HepG2 (cell line): Measurements from ENCODE around the gene METTL16. TPM values are rescaled to one million over a fixed set of nuclear protein-coding genes. Genes with fewer than 3 reads are reported as not detected.
A peak's percentile ranks its signal among the peaks of the same experiment; 100 is the strongest.

Experiments
- ATAC-seq: fragments of 200-7000 bp; cut with Tn5 transposase; 3 replicates; pipeline ENCODE4 v1.9.1; 2020; ENCODE audit warnings: mild to moderate bottlenecking, moderate library complexity
- BruUV-seq: library from RNA; stranded (reverse); fragments of 400-500 nt; replicated peaks from 2 replicates; lab custom pipeline; 2021; lab: Mats Ljungman, UMichigan
- CTCF ChIA-PET: fragments of 300-600 bp; formaldehyde crosslinking; extraction: SDS; loops from one replicate; lab custom pipeline; 2021; ENCODE audit warnings: low total read pairs, inconsistent platforms, low intra/inter-chr PET ratio; lab: Yijun Ruan, JAX
- POLR2A ChIA-PET: fragments of 350-600 bp; sonication (Branson Sonifier 250); formaldehyde crosslinking; loops from one replicate; lab custom pipeline; 2020; ENCODE audit warnings: antibody characterized with exemption, inconsistent platforms; lab: Yijun Ruan, JAX
- DNase-seq: peaks from one replicate; pipeline ENCODE4 v3.0.0-alpha.2; 2015; ENCODE audit warnings: low spot score
- FAIRE-seq: peaks from 3 replicates; lab custom pipeline; 2011; peaks lifted over from hg19 to GRCh38; lab: Jason Lieb, UNC
- H2AFZ ChIP-seq: one replicate; pipeline ENCODE4 v1.6.1; 2011; ENCODE audit warnings: low read length, inconsistent platforms
- H3K27ac ChIP-seq: fragments of 300-600 bp; 3 replicates; pipeline ENCODE4 v1.8.0; 2011; ENCODE audit warnings: mixed run types, mild to moderate bottlenecking, mixed read lengths, low read length, inconsistent platforms; ENCODE audit not compliant: insufficient read depth; ENCODE audit errors: extremely low read length
- H3K27me3 ChIP-seq, 2 experiments: fragments of 200-600 bp in 1 of 2; 2 replicates in 1 of 2; 3 replicates in 1 of 2; pipeline versions ENCODE4 v1.6.0 to v1.8.0; 2011; ENCODE audit warnings: low read length in 2 of 2, mild to moderate bottlenecking in 2 of 2, moderate library complexity in 2 of 2, inconsistent platforms in 1 of 2; ENCODE audit not compliant: insufficient read depth in 2 of 2, control insufficient read depth in 1 of 2
- H3K36me3 ChIP-seq, 2 experiments: fragments of 200-600 bp in 1 of 2; replicated peaks in 1 of 2; 2 replicates in 1 of 2; 3 replicates in 1 of 2; pipeline versions ENCODE4 v1.5.1 to v1.8.0; 2011; ENCODE audit warnings: low read length in 2 of 2, inconsistent platforms in 1 of 2; ENCODE audit not compliant: insufficient read depth in 2 of 2, control insufficient read depth in 1 of 2
- H3K4me1 ChIP-seq: 2 replicates; pipeline ENCODE4 v1.5.1; 2012; ENCODE audit warnings: low read length, inconsistent platforms; ENCODE audit not compliant: insufficient read depth
- H3K4me2 ChIP-seq: 2 replicates; pipeline ENCODE4 v1.6.0; 2011; ENCODE audit warnings: low read depth, low read length, inconsistent platforms
- H3K4me3 ChIP-seq, 3 experiments: fragments of 200-600 bp in 1 of 3; sonication (generic), shearing (Covaris generic) in 1 of 3; replicated peaks in 1 of 3; 2 replicates each; pipeline ENCODE4 v1.5.1; 2011 to 2016; ENCODE audit warnings: low read length in 3 of 3, inconsistent platforms in 2 of 3, low read depth in 2 of 3, mild to moderate bottlenecking in 2 of 3, control low read depth in 1 of 3, mixed read lengths in 1 of 3; ENCODE audit not compliant: insufficient read depth in 1 of 3
- H3K79me2 ChIP-seq: one replicate; pipeline ENCODE4 v1.6.1; 2011; ENCODE audit warnings: low read length, inconsistent platforms; ENCODE audit not compliant: insufficient read depth
- H3K9ac ChIP-seq: 2 replicates; pipeline ENCODE4 v1.6.0; 2011; ENCODE audit warnings: mild to moderate bottlenecking, low read depth, low read length, inconsistent platforms; ENCODE audit not compliant: insufficient read depth
- H3K9me3 ChIP-seq: 2 replicates; pipeline ENCODE4 v1.5.1; 2012; ENCODE audit warnings: mild to moderate bottlenecking, low read length
- H4K20me1 ChIP-seq: 2 replicates; pipeline ENCODE4 v1.6.0; 2011; ENCODE audit warnings: inconsistent platforms, mild to moderate bottlenecking, low read length, moderate library complexity; ENCODE audit not compliant: insufficient read depth
- HMGA1 ChIP-seq: sonication (generic); formaldehyde crosslinking; conservative IDR thresholded peaks from 2 replicates; pipeline ENCODE4 v1.4.0; 2020; ENCODE audit warnings: missing genetic modification reagents
- PHF5A ChIP-seq: IDR thresholded peaks from one replicate; pipeline ENCODE4 v1.6.1; 2018; ENCODE audit warnings: low read depth, missing genetic modification reagents; ENCODE audit not compliant: unreplicated experiment
- PRDM4 ChIP-seq: sonication (generic); formaldehyde crosslinking; IDR thresholded peaks from 2 replicates; pipeline ENCODE4 v1.9.0; 2021; ENCODE audit warnings: missing genetic modification reagents, borderline replicate concordance
- RAD51 ChIP-seq: fragments of 450-650 bp; IDR thresholded peaks from 2 replicates; pipeline ENCODE4 v1.6.1; 2016; ENCODE audit warnings: borderline replicate concordance
- RFXANK ChIP-seq: IDR thresholded peaks from 2 replicates; pipeline ENCODE4 v1.6.1; 2016
- RFXAP ChIP-seq: sonication (generic); formaldehyde crosslinking; IDR thresholded peaks from 2 replicates; pipeline ENCODE4 v1.4.0; 2020; ENCODE audit warnings: missing genetic modification reagents, borderline replicate concordance
- SMC3 ChIP-seq: IDR thresholded peaks from 2 replicates; pipeline ENCODE4 v1.6.1; 2011; ENCODE audit warnings: low read length, improper control_type of control experiment
- SNAPC2 ChIP-seq: sonication (generic); formaldehyde crosslinking; IDR thresholded peaks from 2 replicates; pipeline ENCODE4 v1.8.1; 2022; ENCODE audit warnings: mild to moderate bottlenecking, missing genetic modification reagents
- STAG1 ChIP-seq: sonication (generic); formaldehyde crosslinking; IDR thresholded peaks from 2 replicates; pipeline ENCODE4 v1.4.0; 2020; ENCODE audit warnings: missing genetic modification reagents
- TMF1 ChIP-seq: sonication (generic); formaldehyde crosslinking; IDR thresholded peaks from 2 replicates; pipeline ENCODE4 v1.8.1; 2022; ENCODE audit warnings: low read depth, missing genetic modification reagents
- ZNF160 ChIP-seq: sonication (generic); formaldehyde crosslinking; IDR thresholded peaks from 2 replicates; pipeline ENCODE4 v1.8.0; 2022; ENCODE audit warnings: mild to moderate bottlenecking, inconsistent platforms, missing genetic modification reagents
- ZNF20 ChIP-seq: sonication (generic); formaldehyde crosslinking; IDR thresholded peaks from 2 replicates; pipeline ENCODE4 v1.4.0; 2020; ENCODE audit warnings: mild to moderate bottlenecking, moderate library complexity, missing genetic modification reagents
- ZNF33A ChIP-seq: sonication (generic); formaldehyde crosslinking; IDR thresholded peaks from 2 replicates; pipeline ENCODE4 v1.5.1; 2020; ENCODE audit warnings: missing genetic modification reagents, mild to moderate bottlenecking, moderate library complexity, borderline replicate concordance
- ZNF34 ChIP-seq: sonication (generic); formaldehyde crosslinking; IDR thresholded peaks from 2 replicates; pipeline ENCODE4 v1.4.0; 2020; ENCODE audit warnings: mild to moderate bottlenecking, missing genetic modification reagents, borderline replicate concordance
- ZNF546 ChIP-seq: sonication (generic); formaldehyde crosslinking; conservative IDR thresholded peaks from 2 replicates; pipeline ENCODE4 v1.8.1; 2023; ENCODE audit warnings: mild to moderate bottlenecking, missing genetic modification reagents
- ZNF629 ChIP-seq: sonication (generic); formaldehyde crosslinking; conservative IDR thresholded peaks from 2 replicates; pipeline ENCODE4 v1.5.0; 2020; ENCODE audit warnings: missing genetic modification reagents
- ZNF776 ChIP-seq: sonication (generic); formaldehyde crosslinking; IDR thresholded peaks from 2 replicates; pipeline ENCODE4 v1.4.0; 2020; ENCODE audit warnings: mild to moderate bottlenecking, missing genetic modification reagents
- WGBS: methylation state at CpG from one replicate; pipeline ENCODE4 v1.1.6; 2017; ENCODE audit warnings: low lambda C conversion rate; 5-methylcytosine and 5-hydroxymethylcytosine counted together
- in situ Hi-C: cut with HindIII; loops from 2 replicates; pipeline ENCODE4 v1.10.0; 2017; ENCODE audit warnings: low pct_unique_long_range_greater_than_20kb; ENCODE audit not compliant: extremely low pct_ligation_motif_present
- intact Hi-C: fragments of 100-400 bp; cut with micrococcal nuclease; formaldehyde crosslinking; loops from one replicate; pipeline ENCODE4 v1.10.0; 2022; ENCODE audit not compliant: unreplicated experiment
- polyA plus RNA-seq, 8 experiments: library from polyadenylated mRNA; depleted of rRNA in 3 of 8; stranded (reverse) in 7 of 8; unstranded in 1 of 8; fragments of >200 nt; fragmentation: Illumina TruSeq in 4 of 8; extraction: Trizol in 4 of 8; gene quantifications; 2 replicates each; pipeline versions ENCODE4 v1.2.1 to v1.2.3, GENCODE V29; 2011 to 2016; ENCODE audit warnings: low read depth in 4 of 8, missing spikeins in 1 of 8, mixed read lengths in 1 of 8; ENCODE audit not compliant: insufficient read depth in 1 of 8
- total RNA-seq, 5 experiments: library from RNA; depleted of rRNA; stranded (reverse); fragments of >200 nt; fragmentation: Illumina TruSeq; extraction: Trizol; gene quantifications; 2 replicates each; pipeline ENCODE4 v1.2.3, GENCODE V29; 2016; ENCODE audit warnings: low read depth in 1 of 5

METTL16 gene
- total and polyA plus RNA-seq, 2 of the 13 experiments (the other 11 are each of a cell fraction or from before 2014, with no cell fraction given): 11.6 to 18.5 TPM

- no peak for DNase-seq
- Histone ChIP-seq H3K9ac (no peak overlapping the region), H3K79me2 (no peaks in the 10 kb centered on the region), H3K27ac (no peak overlapping the region), H2AFZ (no peak overlapping the region), H3K27me3 (no peaks in the 10 kb centered on the region), H3K4me3 (no peak overlapping the region), H3K4me2 (no peak overlapping the region), H3K36me3 (peaks cover 9 to 48% of the 10 kb centered on the region in 2 experiments; a peak in 4 of 5 replicates), H3K9me3 (no peaks in the 10 kb centered on the region), H3K4me1 (no peaks in the 10 kb centered on the region), H4K20me1 (no peaks in the 10 kb centered on the region; the same call in 1 of the 2 replicates)
- intact Hi-C loops (no loop called here), in situ Hi-C loops (no loop called here)
- CTCF ChIA-PET: no interaction called here
- no TSS peak for BruUV-seq
- POLR2A ChIA-PET: no interaction called here
- TF ChIP-seq RAD51: no peak
- TF ChIP-seq STAG1 (CRISPR knock-in tag): peak; percentile 31; the same call in 1 of the 2 replicates
- WGBS: 96% methylated on average over 27 of the region's 27 CpGs
- ATAC-seq: no peak
- no peak for FAIRE-seq
These were observed 90.2 kb downstream of the METTL16 start for GRCh38 chr17:2421315-2422147.

- TF ChIP-seq RFXANK (CRISPR knock-in tag): no peak
- no peak for TF ChIP-seq ZNF33A (CRISPR knock-in tag)
- TF ChIP-seq ZNF20 (CRISPR knock-in tag): no peak
- TF ChIP-seq SMC3: no peak
- TF ChIP-seq RFXAP (CRISPR knock-in tag): no peak
- no peak for TF ChIP-seq ZNF34 (CRISPR knock-in tag)
- TF ChIP-seq ZNF629 (CRISPR knock-in tag): no peak
- TF ChIP-seq ZNF546: no peak
- no peak for TF ChIP-seq HMGA1 (CRISPR knock-in tag)
- no peak for TF ChIP-seq PHF5A (CRISPR knock-in tag)
- TF ChIP-seq ZNF776: no peak
- TF ChIP-seq SNAPC2 (CRISPR knock-in tag): no peak
- no peak for TF ChIP-seq PRDM4 (CRISPR knock-in tag)
- no peak for TF ChIP-seq ZNF160
- TF ChIP-seq TMF1 (CRISPR knock-in tag): no peak
- peaks cover 9 to 39% of the 10 kb centered on the region in 2 experiments; a peak in 4 of 5 replicates for H3K36me3 ChIP-seq
- ChIA-PET POLR2A (no interaction called here), CTCF (no interaction called here)
- H3K9ac ChIP-seq: no peak overlapping the region
- DNase-seq: no peak
- H4K20me1 ChIP-seq: no peaks in the 10 kb centered on the region; the same call in 1 of the 2 replicates
- in situ Hi-C loops: no loop called here
- no peaks in the 10 kb centered on the region for H3K4me1 ChIP-seq
- no peaks in the 10 kb centered on the region for H3K27me3 ChIP-seq
- FAIRE-seq: no peak
- 98% methylated on average over 12 of the region's 12 CpGs for WGBS
- H3K9me3 ChIP-seq: no peaks in the 10 kb centered on the region
- intact Hi-C loops: no loop called here
- no peak overlapping the region for H3K4me3 ChIP-seq
- no peak overlapping the region for H2AFZ ChIP-seq
- H3K4me2 ChIP-seq: no peak overlapping the region
- H3K79me2 ChIP-seq: no peaks in the 10 kb centered on the region
- TSS peak; percentile 38 for BruUV-seq
- no peak overlapping the region for H3K27ac ChIP-seq
- no peak for ATAC-seq
These were observed 91.5 kb downstream of the METTL16 start for GRCh38 chr17:2420176-2420575.
